ENCODE results near the gene MT4. TPM values are rescaled to one million over a fixed set of nuclear protein-coding genes. Genes with fewer than 3 reads are reported as not detected.

MT4 gene
- polyA plus RNA-seq, 1 of the 3 experiments (the other 2 are of a cell fraction): not detected

GRCh38 chr16:56608043-56608875 lies 43.4 kb downstream of the MT4 start, which contains the start of gene MT2A (continued):
- peak; percentile 60; the same call in 1 of the 2 replicates for TF ChIP-seq JUND (IDR thresholded peaks at IDR 0.05)
- TF ChIP-seq, protein P1, sequence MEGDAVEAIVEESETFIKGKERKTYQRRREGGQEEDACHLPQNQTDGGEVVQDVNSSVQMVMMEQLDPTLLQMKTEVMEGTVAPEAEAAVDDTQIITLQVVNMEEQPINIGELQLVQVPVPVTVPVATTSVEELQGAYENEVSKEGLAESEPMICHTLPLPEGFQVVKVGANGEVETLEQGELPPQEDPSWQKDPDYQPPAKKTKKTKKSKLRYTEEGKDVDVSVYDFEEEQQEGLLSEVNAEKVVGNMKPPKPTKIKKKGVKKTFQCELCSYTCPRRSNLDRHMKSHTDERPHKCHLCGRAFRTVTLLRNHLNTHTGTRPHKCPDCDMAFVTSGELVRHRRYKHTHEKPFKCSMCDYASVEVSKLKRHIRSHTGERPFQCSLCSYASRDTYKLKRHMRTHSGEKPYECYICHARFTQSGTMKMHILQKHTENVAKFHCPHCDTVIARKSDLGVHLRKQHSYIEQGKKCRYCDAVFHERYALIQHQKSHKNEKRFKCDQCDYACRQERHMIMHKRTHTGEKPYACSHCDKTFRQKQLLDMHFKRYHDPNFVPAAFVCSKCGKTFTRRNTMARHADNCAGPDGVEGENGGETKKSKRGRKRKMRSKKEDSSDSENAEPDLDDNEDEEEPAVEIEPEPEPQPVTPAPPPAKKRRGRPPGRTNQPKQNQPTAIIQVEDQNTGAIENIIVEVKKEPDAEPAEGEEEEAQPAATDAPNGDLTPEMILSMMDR (IDR thresholded peaks at IDR 0.05): no peak
- TF ChIP-seq MXI1 (IDR thresholded peaks at IDR 0.05; ENCODE audit: low read depth, low read length): peak; percentile 97
- no peak for TF ChIP-seq TEAD4 (IDR thresholded peaks at IDR 0.05; ENCODE audit: borderline replicate concordance, insufficient read depth)
- TF ChIP-seq TCF12 (IDR thresholded peaks at IDR 0.05): peak; percentile 40; the same call in 1 of the 2 replicates
- TF ChIP-seq RXRA (IDR thresholded peaks at IDR 0.05; ENCODE audit: borderline replicate concordance, low read depth): no peak
- TF ChIP-seq USF1 (IDR thresholded peaks at IDR 0.05; ENCODE audit: borderline replicate concordance, low read depth): no peak
- TF ChIP-seq FOXM1 (IDR thresholded peaks at IDR 0.05; ENCODE audit: low read depth): 0 out of 2 replicates have a peak, but pooled peaks have one; percentile 51
- peak; percentile 66 for TF ChIP-seq RCOR1 (IDR thresholded peaks at IDR 0.05; ENCODE audit: low read length)
- peak; percentile 44; the same call in 1 of the 2 replicates for TF ChIP-seq PBX3 (IDR thresholded peaks at IDR 0.05)
- no peak for TF ChIP-seq CHD2 (IDR thresholded peaks at IDR 0.05; ENCODE audit: low read length, partially characterized antibody)
- TF ChIP-seq MEF2A (IDR thresholded peaks at IDR 0.05; ENCODE audit: borderline replicate concordance, low read depth): no peak
- no peak for TF ChIP-seq YY1 (IDR thresholded peaks at IDR 0.05; ENCODE audit: low read depth)
- TF ChIP-seq, protein P2, sequence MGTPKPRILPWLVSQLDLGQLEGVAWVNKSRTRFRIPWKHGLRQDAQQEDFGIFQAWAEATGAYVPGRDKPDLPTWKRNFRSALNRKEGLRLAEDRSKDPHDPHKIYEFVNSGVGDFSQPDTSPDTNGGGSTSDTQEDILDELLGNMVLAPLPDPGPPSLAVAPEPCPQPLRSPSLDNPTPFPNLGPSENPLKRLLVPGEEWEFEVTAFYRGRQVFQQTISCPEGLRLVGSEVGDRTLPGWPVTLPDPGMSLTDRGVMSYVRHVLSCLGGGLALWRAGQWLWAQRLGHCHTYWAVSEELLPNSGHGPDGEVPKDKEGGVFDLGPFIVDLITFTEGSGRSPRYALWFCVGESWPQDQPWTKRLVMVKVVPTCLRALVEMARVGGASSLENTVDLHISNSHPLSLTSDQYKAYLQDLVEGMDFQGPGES (IDR thresholded peaks at IDR 0.05; ENCODE audit: low read depth, low read length): no peak
- TF ChIP-seq, protein P3, sequence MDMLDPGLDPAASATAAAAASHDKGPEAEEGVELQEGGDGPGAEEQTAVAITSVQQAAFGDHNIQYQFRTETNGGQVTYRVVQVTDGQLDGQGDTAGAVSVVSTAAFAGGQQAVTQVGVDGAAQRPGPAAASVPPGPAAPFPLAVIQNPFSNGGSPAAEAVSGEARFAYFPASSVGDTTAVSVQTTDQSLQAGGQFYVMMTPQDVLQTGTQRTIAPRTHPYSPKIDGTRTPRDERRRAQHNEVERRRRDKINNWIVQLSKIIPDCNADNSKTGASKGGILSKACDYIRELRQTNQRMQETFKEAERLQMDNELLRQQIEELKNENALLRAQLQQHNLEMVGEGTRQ (IDR thresholded peaks at IDR 0.05; ENCODE audit: borderline replicate concordance, low read depth, low read length): no peak
- TF ChIP-seq NRF1 (IDR thresholded peaks at IDR 0.05; ENCODE audit: low read depth, low read length): no peak; the same call in 1 of the 2 replicates
- TF ChIP-seq RAD21 (IDR thresholded peaks at IDR 0.05; ENCODE audit: low read length): no peak
- TF ChIP-seq TAF1 (IDR thresholded peaks at IDR 0.05; ENCODE audit: borderline replicate concordance, low read depth, low read length): peak; percentile 80; the same call in 1 of the 2 replicates
- TF ChIP-seq, protein P4, sequence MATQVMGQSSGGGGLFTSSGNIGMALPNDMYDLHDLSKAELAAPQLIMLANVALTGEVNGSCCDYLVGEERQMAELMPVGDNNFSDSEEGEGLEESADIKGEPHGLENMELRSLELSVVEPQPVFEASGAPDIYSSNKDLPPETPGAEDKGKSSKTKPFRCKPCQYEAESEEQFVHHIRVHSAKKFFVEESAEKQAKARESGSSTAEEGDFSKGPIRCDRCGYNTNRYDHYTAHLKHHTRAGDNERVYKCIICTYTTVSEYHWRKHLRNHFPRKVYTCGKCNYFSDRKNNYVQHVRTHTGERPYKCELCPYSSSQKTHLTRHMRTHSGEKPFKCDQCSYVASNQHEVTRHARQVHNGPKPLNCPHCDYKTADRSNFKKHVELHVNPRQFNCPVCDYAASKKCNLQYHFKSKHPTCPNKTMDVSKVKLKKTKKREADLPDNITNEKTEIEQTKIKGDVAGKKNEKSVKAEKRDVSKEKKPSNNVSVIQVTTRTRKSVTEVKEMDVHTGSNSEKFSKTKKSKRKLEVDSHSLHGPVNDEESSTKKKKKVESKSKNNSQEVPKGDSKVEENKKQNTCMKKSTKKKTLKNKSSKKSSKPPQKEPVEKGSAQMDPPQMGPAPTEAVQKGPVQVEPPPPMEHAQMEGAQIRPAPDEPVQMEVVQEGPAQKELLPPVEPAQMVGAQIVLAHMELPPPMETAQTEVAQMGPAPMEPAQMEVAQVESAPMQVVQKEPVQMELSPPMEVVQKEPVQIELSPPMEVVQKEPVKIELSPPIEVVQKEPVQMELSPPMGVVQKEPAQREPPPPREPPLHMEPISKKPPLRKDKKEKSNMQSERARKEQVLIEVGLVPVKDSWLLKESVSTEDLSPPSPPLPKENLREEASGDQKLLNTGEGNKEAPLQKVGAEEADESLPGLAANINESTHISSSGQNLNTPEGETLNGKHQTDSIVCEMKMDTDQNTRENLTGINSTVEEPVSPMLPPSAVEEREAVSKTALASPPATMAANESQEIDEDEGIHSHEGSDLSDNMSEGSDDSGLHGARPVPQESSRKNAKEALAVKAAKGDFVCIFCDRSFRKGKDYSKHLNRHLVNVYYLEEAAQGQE (IDR thresholded peaks at IDR 0.05; ENCODE audit: low read depth, low read length): peak; percentile 2; the same call in 1 of the 2 replicates
